Left renal pelvis (tissue), 4 donors: ENCODE data around the gene OXSR1. TPM values are rescaled to one million over a fixed set of nuclear protein-coding genes. Genes with fewer than 3 reads are reported as not detected.
"Not testable (repeated sequence)": the region's sequence is repeated elsewhere in the genome, so short reads cannot be mapped to it uniquely, and the experiment has no call there.

Source experiments
- DNase-seq, 4 donors: peaks; one replicate each; pipeline ENCODE4 v3.0.0-alpha.2; 2013; ENCODE audit warnings: low read depth in 4 of 4, low spot score in 3 of 4
- polyA plus RNA-seq, 4 donors: library from polyadenylated mRNA; unstranded; fragments of 120-200 nt; gene quantifications; one replicate each; pipeline ENCODE4 v1.2.1, GENCODE V29; 2013; ENCODE audit not compliant: insufficient read length in 4 of 4

The OXSR1 gene
- polyA plus RNA-seq, 4 donors: 33.5 to 56.5 (median 46.8) TPM

DNA sequence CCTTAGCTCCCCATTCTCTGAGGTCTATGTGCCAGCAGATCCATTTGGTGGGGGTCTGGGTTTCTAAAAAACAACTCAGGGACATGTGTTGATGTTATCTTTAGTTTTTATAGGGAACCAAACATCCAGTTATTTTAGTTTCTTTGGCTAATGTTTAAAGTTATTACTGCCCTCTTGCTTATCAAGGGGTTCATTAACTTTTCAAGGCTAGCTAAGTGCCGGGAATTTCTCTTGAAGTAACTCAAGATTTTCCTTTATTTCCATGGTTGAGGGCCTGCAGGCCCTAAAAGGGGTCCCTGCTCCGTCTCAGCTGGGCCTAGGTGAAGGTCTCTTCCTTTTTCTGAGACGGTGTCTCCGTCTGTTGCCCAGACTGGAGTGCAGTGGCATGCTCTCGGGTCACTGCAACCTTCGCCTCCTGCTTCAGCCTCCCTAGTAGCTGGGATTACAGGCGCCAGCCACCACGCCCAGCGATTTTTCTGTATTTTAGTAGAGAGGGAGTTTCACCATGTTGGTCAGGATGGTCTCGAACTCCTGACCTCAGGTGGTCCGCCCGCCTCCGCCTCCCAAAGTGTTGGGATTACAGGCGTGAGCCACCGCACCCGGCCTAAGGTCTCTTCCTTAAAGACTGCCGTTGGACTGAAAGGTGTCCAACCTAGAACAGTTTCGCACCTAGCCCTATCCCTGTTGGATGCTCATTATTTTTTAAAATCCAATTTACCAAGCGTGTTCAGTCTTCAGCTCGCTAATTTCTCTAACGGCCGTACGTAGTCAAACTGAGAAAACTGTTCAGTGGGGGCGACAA lies 1.3 kb upstream of the OXSR1 start:
- no peak for DNase-seq

DNA sequence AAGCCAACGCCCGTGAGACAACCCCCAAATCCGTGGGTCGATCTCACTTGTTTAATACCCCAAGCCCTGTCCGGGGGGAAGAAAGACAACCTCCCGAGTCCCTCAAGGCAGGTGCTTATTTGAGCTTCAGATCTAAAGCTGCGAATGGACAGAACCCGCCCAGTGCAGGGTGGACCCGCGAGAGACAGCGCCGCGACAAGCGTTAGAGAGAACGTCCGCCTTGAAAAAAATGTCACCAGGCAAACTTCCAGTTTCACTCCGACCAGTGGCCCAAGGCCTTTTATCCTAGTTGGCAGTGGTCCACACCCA lies 740 bp upstream of the OXSR1 start:
- DNase-seq: peak in 1 of 4 donors; percentile 44

DNA sequence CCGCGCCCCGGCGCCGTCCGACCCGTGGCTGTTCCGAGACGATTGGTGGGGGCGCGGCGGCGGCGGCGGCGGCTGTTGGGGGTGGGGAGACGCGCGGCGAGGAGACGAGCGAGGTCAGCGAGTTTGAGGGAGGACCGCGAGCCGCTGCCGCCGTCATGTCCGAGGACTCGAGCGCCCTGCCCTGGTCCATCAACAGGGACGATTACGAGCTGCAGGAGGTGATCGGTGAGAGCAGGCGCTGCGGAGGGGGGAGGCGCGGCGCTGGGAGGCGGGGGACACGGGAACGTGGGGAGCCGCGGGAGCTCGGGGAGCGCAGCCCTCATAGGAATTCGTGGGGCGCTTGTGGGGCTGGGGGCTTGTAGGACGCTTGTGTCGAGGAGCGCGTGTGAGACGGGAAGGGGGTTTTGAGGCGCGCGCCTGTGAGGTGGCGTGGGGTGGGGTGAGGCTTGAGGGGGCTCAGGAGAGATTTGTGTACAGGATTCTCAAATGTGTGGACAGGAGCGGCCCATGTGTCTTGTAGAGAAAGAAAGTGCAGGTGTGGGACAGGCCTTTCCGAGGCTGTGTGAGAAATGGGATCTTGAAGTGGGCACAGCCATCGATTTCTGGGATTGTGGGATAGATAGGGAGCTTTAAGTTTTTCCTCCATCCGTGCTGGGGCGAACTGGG lies 518 bp downstream of the OXSR1 start:
- no peak for DNase-seq

DNA sequence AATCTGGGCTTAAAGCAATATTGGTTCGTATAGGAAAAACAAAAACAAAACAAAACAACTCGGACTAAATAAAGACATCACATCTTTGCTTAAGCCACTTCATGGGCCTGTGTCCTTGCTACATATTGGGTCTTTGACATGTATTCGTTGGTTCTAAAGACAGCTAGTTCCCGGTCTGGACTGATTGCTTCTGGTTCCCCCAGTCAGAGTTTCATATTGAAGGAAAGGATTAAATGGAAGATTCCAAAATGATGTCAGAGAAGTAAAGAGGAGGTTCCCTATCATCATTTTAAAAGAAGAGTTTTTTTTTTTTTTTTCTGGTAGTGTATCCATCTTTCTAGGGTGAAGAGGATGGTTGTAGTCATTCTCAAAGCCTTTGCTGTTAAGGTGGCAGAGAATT lies 2.3 kb downstream of the OXSR1 start:
- no peak for DNase-seq

DNA sequence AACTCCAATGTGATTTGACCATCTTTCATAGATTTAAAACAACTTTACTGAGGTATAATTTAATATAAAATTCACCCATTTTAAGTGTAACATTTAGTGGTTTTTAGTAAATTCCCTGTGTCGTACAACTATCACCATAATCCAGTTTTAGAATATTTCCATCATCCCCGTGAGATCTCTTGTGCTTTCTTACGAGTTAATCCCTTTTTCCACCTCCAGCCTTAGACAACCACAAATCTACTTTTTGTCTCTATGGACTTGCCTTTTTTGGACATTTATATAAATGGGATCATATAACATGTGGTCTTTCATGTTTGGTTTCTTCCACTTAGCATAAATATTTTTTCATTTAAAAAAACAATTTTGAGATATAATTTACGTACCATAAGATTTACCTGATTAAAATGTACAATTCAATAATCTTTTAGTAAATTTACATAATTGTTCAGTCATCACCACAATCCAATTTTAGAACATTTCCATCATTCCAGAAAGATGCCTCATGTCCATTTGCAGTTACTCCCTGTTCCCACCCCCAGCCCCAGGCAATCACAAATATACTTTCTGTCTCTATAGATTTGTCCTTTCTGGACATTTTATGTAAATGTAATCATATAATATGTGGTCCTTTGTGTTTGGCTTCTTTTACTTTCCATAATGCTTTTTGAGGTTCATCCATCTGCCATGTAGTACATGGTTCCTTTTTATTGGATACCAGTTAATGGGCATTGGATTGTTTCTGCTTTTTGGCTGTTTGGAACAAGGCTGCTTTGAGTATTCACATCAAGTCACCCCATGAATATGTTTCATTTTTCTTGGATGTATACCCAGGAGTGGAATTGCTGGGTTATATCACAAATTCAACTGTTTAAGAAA lies 3.1 kb downstream of the OXSR1 start:
- no peak for DNase-seq

DNA sequence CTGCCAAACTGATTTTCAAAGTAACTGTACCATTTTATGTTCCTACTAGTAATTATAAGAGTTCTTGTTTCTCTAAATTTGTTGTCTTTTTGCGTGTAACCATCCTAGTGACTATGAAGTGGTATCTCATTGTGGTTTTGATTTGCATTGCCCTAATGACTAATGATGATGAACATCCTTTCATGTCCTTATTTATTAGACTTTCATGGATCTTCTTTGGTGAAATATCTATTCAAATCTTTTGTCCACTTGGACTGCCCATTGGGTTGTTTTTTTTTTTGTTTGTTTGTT lies 3.6 kb downstream of the OXSR1 start:
- DNase-seq: no peak

DNA sequence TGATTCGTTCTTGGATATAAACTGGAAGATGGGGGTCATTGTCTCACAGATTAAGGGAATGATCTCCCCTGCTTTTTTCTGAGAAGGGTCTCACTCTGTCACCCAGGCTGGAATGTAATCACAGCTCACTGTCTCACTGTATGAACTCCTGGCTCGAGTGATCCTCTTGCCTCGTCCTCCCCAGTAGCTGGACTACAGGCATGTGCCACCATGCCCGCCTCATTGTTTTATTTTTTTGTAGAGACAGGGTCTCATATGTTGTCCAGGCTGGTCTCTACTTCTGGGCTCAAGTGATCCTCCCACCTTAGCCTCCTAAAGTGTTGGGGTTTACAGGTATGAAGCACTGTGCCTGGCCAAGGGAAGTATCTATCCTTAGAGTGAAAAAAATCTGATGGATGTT lies 5.4 kb downstream of the OXSR1 start:
- DNase-seq: no peak

DNA sequence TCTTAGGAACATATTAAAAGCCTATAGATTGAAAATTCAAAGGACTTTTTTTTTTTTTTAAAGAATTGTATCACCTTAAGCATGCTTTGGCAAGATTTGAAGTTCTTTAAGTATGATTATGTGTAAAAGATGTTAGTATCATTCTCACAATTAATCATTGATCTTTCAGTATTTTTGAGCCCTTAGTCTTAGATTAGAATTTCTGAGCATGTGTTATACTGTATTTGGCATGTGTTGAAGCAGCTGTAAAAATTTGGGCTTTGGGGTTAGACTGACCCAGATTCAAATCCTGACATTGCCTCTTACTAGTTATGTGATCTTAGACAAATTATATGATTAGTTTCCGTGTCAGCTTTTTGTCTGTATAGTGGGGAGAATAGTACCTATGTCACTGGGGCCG lies 6.3 kb downstream of the OXSR1 start:
- no peak for DNase-seq

DNA sequence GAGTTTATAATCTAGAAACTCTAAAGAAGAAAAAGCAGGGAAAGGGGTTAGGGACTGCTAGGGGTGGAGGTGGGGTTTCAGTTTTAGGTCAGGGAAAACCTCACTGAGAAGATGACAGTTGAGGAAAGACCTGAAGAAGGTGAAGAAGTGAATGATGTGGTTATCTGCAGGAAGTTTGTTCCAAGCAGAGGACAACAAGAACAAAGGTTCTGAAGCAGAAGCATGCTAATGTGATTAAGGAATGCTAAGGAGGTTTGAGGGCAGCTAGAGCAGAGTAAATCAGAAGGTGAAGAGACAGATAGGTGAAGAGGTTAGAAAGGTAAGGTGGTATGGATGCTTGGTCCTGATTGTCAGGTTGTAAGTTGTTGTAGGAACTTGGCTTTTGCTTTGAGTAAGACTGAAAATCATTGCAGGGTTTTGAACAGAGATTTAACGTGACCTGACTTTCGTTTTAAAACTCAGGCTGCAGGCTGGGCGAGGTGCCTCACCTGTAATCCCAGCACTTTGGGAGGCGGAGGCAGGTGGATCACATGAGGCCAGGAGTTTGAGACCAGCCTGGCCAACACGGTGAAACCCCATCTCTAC lies 8.6 kb downstream of the OXSR1 start:
- no peak for DNase-seq

DNA sequence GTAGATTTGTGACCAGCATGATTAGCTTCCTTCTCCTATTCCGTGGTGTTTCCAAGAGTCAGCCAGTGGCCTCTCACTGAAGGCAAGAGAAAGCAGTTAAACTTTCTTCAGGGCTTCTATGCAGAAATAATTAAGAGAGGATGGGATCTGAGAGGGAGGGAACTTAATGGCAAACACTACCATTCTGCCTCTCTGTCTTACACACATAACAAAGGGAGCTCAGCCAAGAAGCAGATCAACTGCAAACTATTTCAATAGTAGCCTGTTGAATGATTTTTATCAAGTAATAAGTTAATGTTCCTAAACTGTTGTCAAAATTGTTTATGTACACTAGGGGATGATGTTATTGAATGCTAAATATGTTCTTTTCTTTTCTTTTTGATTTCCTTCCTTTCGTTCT lies 11.8 kb downstream of the OXSR1 start:
- DNase-seq: no peak

DNA sequence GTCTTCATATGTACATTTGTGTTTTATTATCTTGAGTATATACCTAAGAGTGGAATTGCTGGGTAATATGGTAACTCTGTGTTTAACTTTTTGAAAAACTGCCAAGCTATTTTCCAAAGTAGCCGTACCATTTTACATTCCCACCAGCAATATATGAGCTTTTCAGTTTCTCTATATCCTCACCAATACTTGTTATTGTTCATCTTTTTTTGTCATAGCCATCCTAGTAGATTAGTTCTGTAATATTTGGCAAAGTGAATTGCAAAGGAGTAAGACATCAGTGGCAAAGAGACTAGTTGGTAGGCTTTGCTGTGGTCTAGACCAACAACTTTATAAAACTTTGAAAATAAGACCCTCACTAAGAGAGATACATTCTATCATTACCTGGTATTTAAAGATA lies 21.4 kb downstream of the OXSR1 start:
- no peak for DNase-seq

DNA sequence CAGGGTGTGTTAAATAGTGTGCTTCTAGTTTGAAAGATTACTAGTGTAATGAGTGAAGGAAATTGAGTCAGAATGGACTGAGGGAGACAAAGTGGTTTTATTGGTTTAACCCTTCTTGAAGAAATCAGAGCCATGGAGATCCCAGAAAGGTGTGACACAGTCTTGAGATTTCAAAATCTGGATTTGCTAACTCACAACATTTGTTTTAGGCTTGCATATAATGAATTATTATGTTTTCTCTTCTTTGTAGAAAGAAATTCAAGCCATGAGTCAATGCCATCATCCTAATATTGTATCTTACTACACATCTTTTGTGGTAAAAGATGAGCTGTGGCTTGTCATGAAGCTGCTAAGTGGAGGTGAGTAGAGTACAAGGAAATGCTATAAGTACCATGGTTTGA lies 25.1 kb downstream of the OXSR1 start:
- DNase-seq: no peak

DNA sequence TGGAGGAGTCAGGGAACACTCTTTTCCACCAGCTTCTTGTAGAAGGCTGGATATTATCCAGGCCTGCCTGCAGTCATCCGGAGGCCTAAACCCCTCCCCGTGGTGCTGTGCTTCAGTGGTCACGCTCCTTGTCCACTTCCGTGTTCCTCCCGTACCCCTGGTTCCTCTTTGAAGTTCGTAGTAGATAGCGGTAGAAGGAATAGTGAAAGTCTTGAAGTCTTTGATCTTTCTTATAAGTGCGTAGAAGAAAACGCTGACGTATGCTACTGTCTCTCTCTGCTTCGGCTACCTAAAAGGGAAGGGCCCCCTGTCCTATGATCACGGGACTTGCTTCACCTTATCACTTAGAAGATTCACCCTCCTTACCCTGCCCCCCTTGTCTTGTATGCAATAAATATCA lies 37.6 kb downstream of the OXSR1 start:
- DNase-seq: not testable (repeated sequence)

DNA sequence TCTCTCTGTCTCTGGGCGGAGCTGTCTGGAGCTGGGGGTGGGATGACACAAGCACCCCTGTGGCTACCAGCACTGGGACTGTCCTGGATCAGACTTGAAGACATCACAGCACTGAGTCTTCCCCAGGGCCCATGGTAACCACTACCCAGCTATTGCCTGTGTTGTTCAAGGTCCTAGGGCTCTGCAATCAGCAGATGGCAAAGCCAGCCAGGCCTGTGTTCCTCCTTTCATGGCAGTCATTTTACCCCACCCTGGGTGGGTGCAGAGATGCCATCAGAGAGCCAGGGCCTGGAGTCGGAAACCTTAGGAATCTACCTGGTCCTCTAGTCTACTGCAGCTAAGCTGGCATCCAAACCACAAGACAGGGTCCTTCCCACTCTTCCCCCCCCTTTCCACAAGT lies 38.4 kb downstream of the OXSR1 start:
- DNase-seq: no peak

DNA sequence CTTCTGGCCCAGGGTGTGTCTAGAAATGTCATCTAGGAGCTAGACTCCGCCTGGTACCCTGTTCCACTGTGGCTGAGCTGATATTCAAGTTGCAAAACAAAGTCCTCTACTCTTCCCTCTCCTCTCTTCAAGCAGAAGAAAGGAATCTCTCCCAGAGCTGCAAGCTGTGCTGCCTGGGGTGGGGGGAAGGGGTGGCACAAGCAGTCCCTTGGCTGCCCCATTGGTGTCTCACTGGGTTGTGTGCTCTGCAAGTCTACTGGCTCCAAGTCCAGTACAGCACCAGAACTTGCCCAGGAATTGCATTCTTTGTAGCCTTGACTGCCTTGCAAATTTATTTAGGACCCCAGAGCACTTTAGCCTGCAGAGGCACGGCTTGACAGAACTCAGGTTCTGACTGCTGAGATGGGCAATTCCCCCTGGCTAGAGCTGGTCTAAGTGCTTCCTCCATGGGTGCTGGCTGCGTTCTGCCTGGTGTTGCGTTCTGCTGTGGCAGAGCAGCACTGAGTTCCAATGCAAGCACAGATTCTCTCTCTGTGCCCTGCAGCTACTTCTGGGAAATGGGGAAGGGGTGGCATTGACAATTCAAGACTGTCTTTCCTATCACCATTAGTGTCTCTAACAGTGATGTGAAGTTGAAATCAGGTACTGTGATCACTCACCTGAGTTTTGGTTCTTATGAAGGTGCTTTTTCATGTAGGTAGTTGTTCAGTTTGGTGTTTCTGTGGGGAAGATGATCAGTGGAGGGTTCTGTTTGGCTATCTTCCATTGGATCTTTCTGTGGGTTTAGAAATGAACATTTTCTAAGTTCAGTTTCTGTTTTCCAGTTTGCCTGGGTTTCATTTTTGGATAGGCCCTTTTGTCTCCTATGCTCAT lies 39.5 kb downstream of the OXSR1 start:
- DNase-seq: no peak

DNA sequence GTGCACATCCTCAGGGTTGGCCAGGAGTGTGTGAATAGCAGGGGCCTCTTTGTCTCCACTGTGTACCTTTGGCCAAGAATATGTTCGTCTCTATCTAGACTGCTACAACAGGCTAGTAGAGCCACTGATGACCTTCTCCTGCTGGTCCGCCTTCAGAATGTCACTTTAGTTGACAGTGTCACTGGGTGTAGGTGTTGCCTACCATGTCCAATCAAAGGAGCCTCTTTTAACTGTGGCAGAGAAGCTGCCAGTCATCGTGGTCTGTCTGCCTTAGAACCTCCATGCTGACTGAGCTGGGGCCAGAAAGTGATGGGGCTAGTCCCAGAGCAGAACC lies 40.1 kb downstream of the OXSR1 start:
- DNase-seq: no peak

DNA sequence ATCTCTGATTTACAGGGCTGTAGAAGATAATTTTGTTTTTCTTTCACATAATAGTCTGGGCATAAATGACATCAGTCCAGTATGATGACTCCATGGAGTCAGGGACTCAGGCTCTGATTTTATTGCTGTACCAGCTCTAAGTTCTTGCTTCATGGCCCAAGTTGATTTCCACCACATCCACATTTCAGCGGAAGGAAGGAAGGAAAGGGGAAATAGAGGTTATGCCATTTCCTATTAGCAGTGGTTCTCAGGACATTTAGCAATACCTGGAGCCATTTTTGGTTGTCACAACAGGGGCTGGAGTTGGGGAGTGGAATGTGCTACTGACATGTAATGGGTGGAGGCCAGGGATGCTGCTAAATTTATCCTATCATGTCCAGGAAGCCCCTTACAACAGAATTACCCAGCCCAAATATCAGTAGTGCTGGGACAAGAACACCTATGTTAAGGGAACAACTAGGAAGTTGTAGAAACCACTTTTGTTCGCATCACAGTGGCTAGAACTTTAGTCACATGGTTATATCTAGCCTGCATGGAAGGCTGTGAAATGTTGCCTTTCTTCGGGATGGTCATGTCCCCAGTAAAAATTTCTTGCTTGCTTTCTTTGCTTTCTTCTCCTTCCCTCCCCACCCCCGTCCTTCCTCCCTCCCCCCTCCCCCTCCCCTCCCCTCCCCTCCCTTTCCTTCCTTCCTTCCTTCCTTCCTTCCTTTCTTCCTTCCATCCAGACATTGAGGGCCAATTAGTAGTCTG lies 42.1 kb downstream of the OXSR1 start:
- DNase-seq: no peak

DNA sequence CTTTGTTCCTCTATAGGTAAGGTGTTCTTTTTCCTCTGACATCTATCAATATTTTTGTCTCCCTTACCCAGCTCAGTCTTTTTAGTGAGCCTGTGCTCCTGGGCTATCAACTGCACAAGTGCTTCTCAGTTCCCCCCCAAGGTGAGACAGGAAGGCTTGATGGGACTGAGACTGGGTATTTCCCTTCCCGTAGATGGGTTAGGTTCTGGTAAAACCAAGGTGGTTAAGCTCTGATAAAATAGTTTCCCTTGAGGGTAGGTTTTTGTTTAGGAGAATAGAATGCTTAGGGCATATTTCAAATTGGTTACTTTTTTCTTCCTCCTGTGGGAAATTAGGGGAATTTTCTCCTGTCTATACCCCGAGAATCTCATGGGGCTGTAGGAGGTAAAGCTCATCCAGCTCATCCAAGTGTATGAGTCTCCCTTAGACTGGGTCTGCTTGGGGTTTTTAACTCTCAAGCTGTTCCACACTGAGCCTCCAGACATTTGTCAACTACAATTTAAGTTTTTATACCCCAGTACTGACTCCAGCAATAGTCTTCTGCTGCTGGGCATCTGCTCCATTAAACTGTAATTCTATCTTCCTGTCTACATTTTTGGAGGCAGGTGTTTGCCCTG lies 44.9 kb downstream of the OXSR1 start:
- no peak for DNase-seq

DNA sequence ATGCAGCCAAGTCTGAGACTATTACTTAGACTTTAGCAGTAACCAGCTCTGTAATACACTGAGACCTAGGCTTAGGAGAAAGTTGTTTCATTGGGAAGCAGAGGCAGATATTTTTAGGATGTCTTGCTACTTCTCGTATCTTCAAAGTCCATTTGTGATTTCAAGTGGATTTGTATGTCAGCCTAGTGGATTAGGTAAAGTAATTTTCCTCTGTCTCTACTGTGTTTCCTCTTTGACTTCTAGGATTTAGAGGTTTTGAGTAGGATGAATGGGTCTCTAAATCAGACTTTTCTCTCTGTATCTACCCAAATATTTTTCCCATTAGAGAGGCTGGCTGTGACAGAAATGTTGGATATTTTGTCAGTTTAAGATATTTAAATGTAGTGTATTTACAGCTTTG lies 46.8 kb downstream of the OXSR1 start:
- no peak for DNase-seq

DNA sequence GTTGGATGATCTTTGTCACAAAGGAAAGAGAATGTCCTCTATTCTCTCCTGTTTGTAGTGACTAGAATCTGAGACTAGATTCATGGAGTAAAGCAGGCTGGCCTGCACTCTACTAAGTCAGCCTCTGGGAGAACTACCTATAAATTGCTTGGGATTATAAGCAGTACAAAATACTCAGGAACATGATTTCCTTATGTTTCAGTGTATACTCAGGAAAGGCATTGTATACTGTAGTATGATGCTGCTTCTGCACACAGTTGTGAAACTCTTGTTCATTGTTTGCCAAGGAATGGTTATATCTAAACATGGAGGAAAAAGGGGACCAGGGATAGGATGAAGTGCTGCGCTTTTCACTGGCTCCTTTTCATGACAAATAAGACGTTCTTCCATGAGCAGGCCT lies 49.2 kb downstream of the OXSR1 start:
- no peak for DNase-seq
